ENCODE data around the gene KDM4C.

The KDM4C gene

GRCh38 chr9:6909181-6909580, 151.4 kb downstream of the KDM4C start:
- DNase-seq: no peak

GRCh38 chr9:6910032-6910431, 152.3 kb downstream of the KDM4C start:
- DNase-seq: no peak

GRCh38 chr9:6910497-6910896, 152.7 kb downstream of the KDM4C start:
- DNase-seq: no peak

- no peak for DNase-seq
Measured at GRCh38 chr9:6911901-6912638, 154.3 kb downstream of the KDM4C start.

GRCh38 chr9:6915635-6916034, 157.9 kb downstream of the KDM4C start:
- no peak for DNase-seq

- no peak for DNase-seq
Measured at GRCh38 chr9:6917162-6917561, 159.4 kb downstream of the KDM4C start.

- DNase-seq: no peak
Measured at GRCh38 chr9:6920041-6920440, 162.3 kb downstream of the KDM4C start.

- DNase-seq: no peak
Measured at GRCh38 chr9:6921315-6921714, 163.5 kb downstream of the KDM4C start.

- DNase-seq: no peak
Measured at GRCh38 chr9:6922124-6922676, 164.4 kb downstream of the KDM4C start.

GRCh38 chr9:6922680-6923079, 164.9 kb downstream of the KDM4C start:
- no peak for DNase-seq

- no peak for DNase-seq
Measured at GRCh38 chr9:6923086-6923485, 165.3 kb downstream of the KDM4C start.

GRCh38 chr9:6924149-6924548, 166.4 kb downstream of the KDM4C start:
- no peak for DNase-seq

- DNase-seq: no peak
Measured at GRCh38 chr9:6924988-6925563, 167.3 kb downstream of the KDM4C start.

- DNase-seq: no peak
Measured at GRCh38 chr9:6925836-6926235, 168.1 kb downstream of the KDM4C start.

GRCh38 chr9:6926436-6926835, 168.7 kb downstream of the KDM4C start:
- DNase-seq: no peak

GRCh38 chr9:6927838-6928237, 170.1 kb downstream of the KDM4C start:
- DNase-seq: no peak

- DNase-seq: no peak
Measured at GRCh38 chr9:6928863-6929262, 171.1 kb downstream of the KDM4C start.

GRCh38 chr9:6929441-6930215, 171.9 kb downstream of the KDM4C start:
- DNase-seq: no peak

- DNase-seq: no peak
Measured at GRCh38 chr9:6930827-6931226, 173.1 kb downstream of the KDM4C start.

GRCh38 chr9:6931913-6932312, 174.1 kb downstream of the KDM4C start:
- no peak for DNase-seq

- no peak for DNase-seq
Measured at GRCh38 chr9:6936103-6936502, 178.3 kb downstream of the KDM4C start.

GRCh38 chr9:6937209-6937608, 179.4 kb downstream of the KDM4C start:
- DNase-seq: no peak

- DNase-seq: no peak
Measured at GRCh38 chr9:6938447-6938846, 180.7 kb downstream of the KDM4C start.

- DNase-seq: no peak
Measured at GRCh38 chr9:6938873-6939272, 181.1 kb downstream of the KDM4C start.
